ENCODE data around the gene COL6A5. TPM values are rescaled to one million over a fixed set of nuclear protein-coding genes. Genes with fewer than 3 reads are reported as not detected.

Gene COL6A5
- total RNA-seq, 1 donor = not detected

DNA sequence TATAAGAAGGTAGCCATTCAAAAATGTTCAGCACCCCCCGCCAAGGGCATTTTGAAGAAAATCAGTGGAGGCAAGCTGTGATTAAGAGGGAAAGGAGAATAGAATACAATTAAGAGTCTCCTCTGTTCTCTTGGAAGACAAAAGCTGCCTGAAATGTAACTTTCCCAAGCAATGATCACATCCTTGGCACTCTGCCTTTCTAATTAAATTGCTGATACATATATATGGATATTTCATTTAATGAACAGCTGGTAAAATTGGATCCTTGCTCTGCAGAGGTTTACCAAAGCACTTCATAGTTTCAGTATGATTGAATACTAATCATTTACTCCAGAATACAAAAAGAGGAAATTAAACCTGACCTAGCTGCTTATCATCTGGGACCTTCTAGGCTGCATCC, 182.0 kb downstream of the COL6A5 start:
- Histone ChIP-seq H3K4me1 (ENCODE audit: insufficient read depth, low read length) (no peaks in the 10 kb centered on the region), H3K9me3 (ENCODE audit: low read depth, low read length) (no peaks in the 10 kb centered on the region), H3K4me3 (ENCODE audit: insufficient read depth, low read length) (no peak overlapping the region), H3K27ac (ENCODE audit: low read depth, low read length) (no peak overlapping the region), H4K20me1 (ENCODE audit: insufficient read depth, low read length) (no peaks in the 10 kb centered on the region), H3K79me2 (ENCODE audit: insufficient read depth, low read length) (no peaks in the 10 kb centered on the region), H3K36me3 (ENCODE audit: insufficient read depth, low read length) (no peaks in the 10 kb centered on the region), H2AFZ (ENCODE audit: low read length) (no peak overlapping the region), H3K27me3 (ENCODE audit: insufficient read depth, low read length) (no peaks in the 10 kb centered on the region), H3K4me2 (ENCODE audit: insufficient read depth, low read length) (no peak overlapping the region)
- no peak for DNase-seq (ENCODE audit: insufficient read length, low spot score, missing footprints)
- TF ChIP-seq CTCF (IDR thresholded peaks at IDR 0.05; ENCODE audit: extremely low read depth, low read depth, low read length) = no peak

DNA sequence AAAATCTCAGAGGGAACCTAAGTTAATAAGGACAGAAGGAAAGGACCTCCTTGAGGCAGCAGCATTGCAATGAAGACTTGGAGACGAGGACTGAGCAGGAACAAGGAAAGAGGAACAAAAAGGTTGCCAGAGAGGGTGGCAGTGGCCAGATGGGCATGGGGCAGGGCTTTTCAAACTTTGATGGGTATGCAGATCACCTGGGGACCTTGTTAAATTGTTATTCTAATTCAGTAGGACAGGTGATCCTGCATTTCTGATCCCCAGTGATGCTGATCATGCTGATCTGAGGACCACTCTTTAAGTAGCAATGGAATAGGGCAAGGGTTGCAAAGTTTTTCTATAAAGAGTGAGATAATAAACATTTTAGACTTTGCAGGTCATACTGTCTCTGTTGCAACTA, 182.6 kb downstream of the COL6A5 start:
- Histone ChIP-seq H2AFZ (ENCODE audit: low read length) (no peak overlapping the region), H3K4me2 (ENCODE audit: insufficient read depth, low read length) (no peak overlapping the region), H3K79me2 (ENCODE audit: insufficient read depth, low read length) (no peaks in the 10 kb centered on the region), H4K20me1 (ENCODE audit: insufficient read depth, low read length) (no peaks in the 10 kb centered on the region), H3K4me3 (ENCODE audit: insufficient read depth, low read length) (no peak overlapping the region), H3K9me3 (ENCODE audit: low read depth, low read length) (no peaks in the 10 kb centered on the region), H3K36me3 (ENCODE audit: insufficient read depth, low read length) (no peaks in the 10 kb centered on the region), H3K4me1 (ENCODE audit: insufficient read depth, low read length) (no peaks in the 10 kb centered on the region), H3K27me3 (ENCODE audit: insufficient read depth, low read length) (no peaks in the 10 kb centered on the region), H3K27ac (ENCODE audit: low read depth, low read length) (no peak overlapping the region)
- DNase-seq (ENCODE audit: insufficient read length, low spot score, missing footprints) = no peak
- no peak for TF ChIP-seq CTCF (IDR thresholded peaks at IDR 0.05; ENCODE audit: extremely low read depth, low read depth, low read length)

GRCh38 chr3:130529486-130530215, 184.2 kb downstream of the COL6A5 start:
- no peak for DNase-seq (ENCODE audit: insufficient read length, low spot score, missing footprints)
- H3K4me1 ChIP-seq (ENCODE audit: insufficient read depth, low read length) = no peaks in the 10 kb centered on the region
- TF ChIP-seq CTCF (IDR thresholded peaks at IDR 0.05; ENCODE audit: extremely low read depth, low read depth, low read length) = no peak
- H3K9me3 ChIP-seq (ENCODE audit: low read depth, low read length) = no peaks in the 10 kb centered on the region
- no peaks in the 10 kb centered on the region for H3K36me3 ChIP-seq (ENCODE audit: insufficient read depth, low read length)
- H4K20me1 ChIP-seq (ENCODE audit: insufficient read depth, low read length) = no peaks in the 10 kb centered on the region
- no peak overlapping the region for H3K4me2 ChIP-seq (ENCODE audit: insufficient read depth, low read length)
- H3K27ac ChIP-seq (ENCODE audit: low read depth, low read length) = no peak overlapping the region
- no peaks in the 10 kb centered on the region for H3K27me3 ChIP-seq (ENCODE audit: insufficient read depth, low read length)
- H3K79me2 ChIP-seq (ENCODE audit: insufficient read depth, low read length) = no peaks in the 10 kb centered on the region
- H2AFZ ChIP-seq (ENCODE audit: low read length) = no peak overlapping the region
- H3K4me3 ChIP-seq (ENCODE audit: insufficient read depth, low read length) = no peak overlapping the region

- H3K27ac ChIP-seq (ENCODE audit: low read depth, low read length) = no peak overlapping the region
- H3K27me3 ChIP-seq (ENCODE audit: insufficient read depth, low read length) = no peaks in the 10 kb centered on the region
- DNase-seq (ENCODE audit: insufficient read length, low spot score, missing footprints) = no peak
- no peaks in the 10 kb centered on the region for H3K4me1 ChIP-seq (ENCODE audit: insufficient read depth, low read length)
- no peak for TF ChIP-seq CTCF (IDR thresholded peaks at IDR 0.05; ENCODE audit: extremely low read depth, low read depth, low read length)
- no peak overlapping the region for H2AFZ ChIP-seq (ENCODE audit: low read length)
- H4K20me1 ChIP-seq (ENCODE audit: insufficient read depth, low read length) = no peaks in the 10 kb centered on the region
- H3K79me2 ChIP-seq (ENCODE audit: insufficient read depth, low read length) = no peaks in the 10 kb centered on the region
- H3K4me2 ChIP-seq (ENCODE audit: insufficient read depth, low read length) = no peak overlapping the region
- no peaks in the 10 kb centered on the region for H3K36me3 ChIP-seq (ENCODE audit: insufficient read depth, low read length)
- no peaks in the 10 kb centered on the region for H3K9me3 ChIP-seq (ENCODE audit: low read depth, low read length)
- H3K4me3 ChIP-seq (ENCODE audit: insufficient read depth, low read length) = no peak overlapping the region
Observed at GRCh38 chr3:130533247-130533646, 187.8 kb downstream of the COL6A5 start.

Other genes with a start within 250 kb of the COL6A5 start
- gene COL6A6, start 171.5 kb downstream of the COL6A5 start, total RNA-seq = under 0.01 TPM in 2 replicates